Progenitor cell of endocrine pancreas (in vitro differentiated cells): ENCODE results near the gene MEGF6. TPM values are rescaled to one million over a fixed set of nuclear protein-coding genes. Genes with fewer than 3 reads are reported as not detected.

Source experiments
- DNase-seq: peaks from one replicate; pipeline ENCODE4 v3.0.0; 2021; ENCODE audit warnings: low spot score; ENCODE audit not compliant: unreplicated experiment
- H3K27ac Mint-ChIP-seq: 2 replicates; pipeline ENCODE4 v1.8.0; 2021; ENCODE audit warnings: mild to moderate bottlenecking, moderate library complexity, mixed read lengths
- H3K27me3 Mint-ChIP-seq: 2 replicates; pipeline ENCODE4 v1.8.0; 2021; ENCODE audit warnings: mixed read lengths
- H3K36me3 Mint-ChIP-seq: 2 replicates; pipeline ENCODE4 v1.8.0; 2022; ENCODE audit warnings: mixed read lengths; ENCODE audit not compliant: insufficient read depth
- H3K4me1 Mint-ChIP-seq: 2 replicates; pipeline ENCODE4 v1.8.0; 2021; ENCODE audit warnings: low read depth, mixed read lengths
- H3K4me3 Mint-ChIP-seq: 2 replicates; pipeline ENCODE4 v1.8.0; 2021; ENCODE audit warnings: low read depth, mild to moderate bottlenecking, moderate library complexity, mixed read lengths
- H3K9me3 Mint-ChIP-seq: 2 replicates; pipeline ENCODE4 v1.8.0; 2021; ENCODE audit warnings: low read depth, mixed read lengths
- CTCF ChIP-seq: fragments of 200-600 bp; sonication (generic); IDR thresholded peaks from one replicate; pipeline ENCODE4 v1.5.0; 2021; ENCODE audit warnings: antibody characterized with exemption, mild to moderate bottlenecking; ENCODE audit not compliant: unreplicated experiment
- total RNA-seq: library from RNA; stranded (reverse); gene quantifications from 2 replicates; pipeline ENCODE4 v1.2.1, GENCODE V29; 2021

Gene MEGF6
- total RNA-seq, 1 donor from 2014 or later: 83.8 TPM

- Mint-ChIP-seq H3K9me3 (no peaks in the 10 kb centered on the region), H3K4me1 (no peaks in the 10 kb centered on the region), H3K36me3 (peaks cover 4% of the 10 kb centered on the region), H3K27ac (no peak overlapping the region), H3K27me3 (no peaks in the 10 kb centered on the region), H3K4me3 (no peak overlapping the region)
- no peak for TF ChIP-seq CTCF
- DNase-seq: no peak
These were observed 31.7 kb downstream of the MEGF6 start for GRCh38 chr1:3579626-3580025.

- Mint-ChIP-seq H3K36me3 (peaks cover 4% of the 10 kb centered on the region), H3K4me3 (no peak overlapping the region), H3K4me1 (no peaks in the 10 kb centered on the region), H3K27ac (no peak overlapping the region), H3K27me3 (no peaks in the 10 kb centered on the region), H3K9me3 (no peaks in the 10 kb centered on the region)
- TF ChIP-seq CTCF: no peak
- DNase-seq: no peak
These were observed 32.4 kb downstream of the MEGF6 start for GRCh38 chr1:3578906-3579305.

GRCh38 chr1:3578433-3578805, 32.9 kb downstream of the MEGF6 start:
- TF ChIP-seq CTCF: no peak
- DNase-seq: no peak
- H3K27me3 Mint-ChIP-seq: no peaks in the 10 kb centered on the region
- H3K4me3 Mint-ChIP-seq: no peak overlapping the region
- H3K27ac Mint-ChIP-seq: no peak overlapping the region
- no peaks in the 10 kb centered on the region for H3K4me1 Mint-ChIP-seq
- no peaks in the 10 kb centered on the region for H3K9me3 Mint-ChIP-seq
- peaks cover 4% of the 10 kb centered on the region for H3K36me3 Mint-ChIP-seq

GRCh38 chr1:3577711-3578432, 33.4 kb downstream of the MEGF6 start:
- Mint-ChIP-seq H3K27ac (no peak overlapping the region), H3K27me3 (no peaks in the 10 kb centered on the region), H3K4me1 (no peaks in the 10 kb centered on the region), H3K4me3 (no peak overlapping the region), H3K36me3 (peaks cover 4% of the 10 kb centered on the region), H3K9me3 (no peaks in the 10 kb centered on the region)
- no peak for TF ChIP-seq CTCF
- no peak for DNase-seq

- Mint-ChIP-seq H3K27me3 (no peaks in the 10 kb centered on the region), H3K4me3 (no peak overlapping the region), H3K36me3 (peaks cover 4% of the 10 kb centered on the region), H3K27ac (no peak overlapping the region), H3K4me1 (no peaks in the 10 kb centered on the region), H3K9me3 (no peaks in the 10 kb centered on the region)
- no peak for TF ChIP-seq CTCF
- no peak for DNase-seq
These were observed 34.0 kb downstream of the MEGF6 start for GRCh38 chr1:3577300-3577699.
